Stimulated activated CD8-positive, alpha-beta memory T cell treated with anti-CD3 and anti-CD28 coated beads, Interleukin-7, amount 100 ng/mL, for 48 hours (primary cell): Measurements from ENCODE around the gene DGCR8.

Experiments
- DNase-seq, 2 donors: peaks; one replicate each; pipeline ENCODE4 v3.0.0-alpha.2; 2020; ENCODE audit warnings: low read depth in 1 of 2; ENCODE audit errors: extremely low read depth in 1 of 2

Gene DGCR8

GRCh38 chr22:20079745-20080444 is at the start of gene DGCR8:
TSS of gene DGCR8 (plus strand) at chr22:20080241. CDS start at chr22:20085964, 5,723 bp downstream.
- DNase-seq = peak; percentile 22 to 60

- DNase-seq = no peak
Measured at GRCh38 chr22:20031732-20032406, 48.2 kb upstream of the DGCR8 start.

GRCh38 chr22:20032407-20032991 is 47.5 kb upstream of the DGCR8 start:
- DNase-seq = no peak

- no peak for DNase-seq
Measured at GRCh38 chr22:20033045-20033706, 46.9 kb upstream of the DGCR8 start.

GRCh38 chr22:20034143-20034542 is 45.9 kb upstream of the DGCR8 start:
- no peak for DNase-seq

GRCh38 chr22:20035375-20036083 is 44.5 kb upstream of the DGCR8 start:
- no peak for DNase-seq

GRCh38 chr22:20036084-20036482 is 44.0 kb upstream of the DGCR8 start:
- DNase-seq = no peak

- DNase-seq = no peak
Measured at GRCh38 chr22:20036535-20037392, 43.3 kb upstream of the DGCR8 start.

- no peak for DNase-seq
Measured at GRCh38 chr22:20037419-20037818, 42.6 kb upstream of the DGCR8 start.

- no peak for DNase-seq
Measured at GRCh38 chr22:20038574-20038973, 41.5 kb upstream of the DGCR8 start.

- no peak for DNase-seq
Measured at GRCh38 chr22:20039683-20040325, 40.2 kb upstream of the DGCR8 start.

- DNase-seq = no peak
Measured at GRCh38 chr22:20040327-20041200, 39.5 kb upstream of the DGCR8 start.

GRCh38 chr22:20043057-20043996 is 36.7 kb upstream of the DGCR8 start:
- no peak for DNase-seq

- DNase-seq = no peak
Measured at GRCh38 chr22:20043997-20044342, 36.1 kb upstream of the DGCR8 start.

- DNase-seq = no peak
Measured at GRCh38 chr22:20044495-20045151, 35.4 kb upstream of the DGCR8 start.

- no peak for DNase-seq
Measured at GRCh38 chr22:20046730-20047129, 33.3 kb upstream of the DGCR8 start.

- no peak for DNase-seq
Measured at GRCh38 chr22:20051927-20052308, 28.1 kb upstream of the DGCR8 start.
